Astrocyte of the cerebellum (primary cell): ENCODE measurements around the gene SEC22A.

Source experiments
- DNase-seq: peaks from one replicate; pipeline ENCODE4 v3.0.0-alpha.2; 2011; ENCODE audit warnings: low read depth
- H3K4me3 ChIP-seq: 2 replicates; pipeline ENCODE4 v1.5.1; 2011; ENCODE audit warnings: mild to moderate bottlenecking, low read depth, low read length, moderate library complexity
- CTCF ChIP-seq: IDR thresholded peaks from 2 replicates; pipeline ENCODE4 v1.5.1; 2012; ENCODE audit warnings: low read length, low read depth, moderate library complexity, mild to moderate bottlenecking; ENCODE audit errors: missing control alignments
- in situ Hi-C: cut with HindIII; loops from 2 replicates; pipeline ENCODE4 v1.10.0; 2017; ENCODE audit warnings: low sequenced_read_pairs

Gene SEC22A

GRCh38 chr3:123156276-123156995 lies 45.3 kb upstream of the SEC22A start:
- no peak for DNase-seq
- in situ Hi-C loops = no loop called here
- no peak for TF ChIP-seq CTCF
- H3K4me3 ChIP-seq = no peak overlapping the region

DNA sequence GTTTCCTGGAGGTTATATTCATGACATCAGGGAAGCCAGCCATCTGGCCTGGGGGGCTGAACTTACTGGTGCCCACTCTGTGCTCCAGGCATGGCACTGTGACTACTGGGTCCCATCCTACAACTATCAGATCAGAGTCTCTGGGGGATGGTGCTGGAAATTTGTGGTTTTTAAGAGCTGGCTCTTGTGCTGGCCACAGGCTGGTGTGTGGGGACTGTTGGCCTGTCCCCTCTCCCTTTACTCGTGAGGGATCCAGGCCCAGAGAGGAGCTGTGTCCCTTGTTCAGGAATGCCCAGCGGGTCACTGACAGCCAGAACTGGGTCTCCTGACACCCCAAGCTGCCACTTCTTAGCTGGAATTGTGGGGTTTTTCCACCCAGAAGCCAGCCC lies 44.5 kb upstream of the SEC22A start:
- H3K4me3 ChIP-seq = no peak overlapping the region
- in situ Hi-C loops = no loop called here
- DNase-seq = no peak
- no peak for TF ChIP-seq CTCF

DNA sequence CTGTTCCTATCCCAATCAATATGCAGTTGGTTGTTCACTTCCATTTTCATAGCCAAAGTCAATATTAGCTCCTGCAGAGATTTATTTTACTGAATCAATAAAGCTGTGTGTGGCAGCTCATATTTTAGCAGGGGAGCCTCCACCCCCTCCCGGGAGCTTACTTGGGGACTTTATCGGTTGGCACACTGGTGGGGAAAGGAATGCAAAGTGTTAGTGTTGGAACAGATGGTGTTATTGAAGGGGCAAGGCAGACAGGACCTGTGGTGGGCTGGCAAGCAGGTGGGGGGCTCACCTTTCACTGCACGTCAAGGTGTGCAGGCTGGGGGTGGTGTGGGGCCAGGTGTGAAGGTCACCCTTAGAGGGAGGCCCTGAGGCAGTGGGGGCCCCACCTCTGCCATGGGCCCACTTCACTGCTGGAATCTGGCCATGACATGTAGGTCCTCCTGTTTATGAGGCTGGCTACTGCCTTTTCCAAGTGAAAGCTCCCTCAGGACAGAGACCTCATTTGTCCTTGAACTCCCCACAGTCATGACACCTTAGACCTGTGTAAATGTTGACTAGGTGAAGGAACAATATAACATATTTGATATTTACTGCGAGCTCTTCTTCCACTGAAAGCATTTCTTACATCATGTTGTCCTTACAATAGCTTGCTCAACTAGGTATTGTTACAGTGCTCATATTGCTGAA lies 44.0 kb upstream of the SEC22A start:
- H3K4me3 ChIP-seq = no peak overlapping the region
- no peak for DNase-seq
- TF ChIP-seq CTCF = no peak
- in situ Hi-C loops = no loop called here

DNA sequence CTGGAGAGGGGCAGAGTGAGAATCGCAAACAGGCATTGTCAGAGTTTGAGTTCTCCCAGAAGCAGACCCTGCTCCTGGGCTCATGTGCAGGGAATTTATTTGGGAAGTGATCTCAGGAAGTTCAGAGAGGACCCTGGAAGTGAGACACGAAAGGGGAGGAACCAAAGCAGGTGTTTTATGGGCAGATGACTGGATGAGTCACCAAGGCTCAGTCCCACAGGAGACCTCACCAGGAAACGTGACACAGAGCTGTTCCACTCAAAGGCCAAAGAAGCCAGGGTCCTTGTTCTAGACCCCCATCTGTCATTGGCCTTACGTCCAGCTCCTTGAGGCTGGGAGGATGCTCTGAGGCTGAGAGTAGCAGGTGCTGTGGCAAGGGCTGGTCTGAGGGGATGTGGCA lies 43.4 kb upstream of the SEC22A start:
- in situ Hi-C loops = no loop called here
- TF ChIP-seq CTCF = no peak
- H3K4me3 ChIP-seq = no peak overlapping the region
- DNase-seq = no peak

GRCh38 chr3:123158899-123159390 lies 42.8 kb upstream of the SEC22A start:
- in situ Hi-C loops = no loop called here
- no peak for DNase-seq
- TF ChIP-seq CTCF = no peak
- no peak overlapping the region for H3K4me3 ChIP-seq

GRCh38 chr3:123159926-123160635 lies 41.7 kb upstream of the SEC22A start:
- no peak overlapping the region for H3K4me3 ChIP-seq
- TF ChIP-seq CTCF = no peak
- DNase-seq = peak; percentile 43
- in situ Hi-C loops = no loop called here
